ENCODE data around the gene TBC1D9B.

The TBC1D9B gene

DNA sequence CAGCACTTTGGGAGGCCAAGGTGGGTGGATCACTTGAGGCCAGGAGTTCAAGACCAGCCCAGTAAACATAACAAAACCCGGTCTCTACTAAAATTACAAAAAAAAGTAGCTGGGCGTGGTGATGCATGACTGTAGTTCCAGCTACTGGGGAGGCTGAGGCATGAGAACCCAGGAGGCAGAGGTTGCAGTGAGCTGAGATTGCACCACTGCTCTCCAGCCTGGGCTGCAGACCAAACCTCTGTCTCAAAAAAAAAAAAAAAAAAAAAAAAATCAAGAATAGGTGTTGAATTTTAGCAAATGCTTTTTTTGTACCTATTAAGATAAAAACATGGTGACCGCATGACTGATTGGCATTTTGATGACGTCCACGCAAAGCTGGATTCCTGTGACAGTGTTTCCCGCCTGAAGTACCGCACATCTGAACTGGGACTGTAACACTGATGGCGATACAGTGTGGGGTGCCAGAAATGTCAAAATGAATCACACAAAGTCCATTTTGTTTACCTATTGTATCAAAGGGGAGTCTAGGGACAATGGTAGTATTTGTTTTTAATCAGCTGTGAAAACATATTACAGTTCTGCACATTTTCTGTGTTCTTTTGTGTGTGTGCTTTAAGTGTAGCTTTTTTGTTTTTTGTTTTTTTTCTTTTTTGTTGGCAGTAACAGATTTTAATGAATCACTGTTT is 23.2 kb upstream of the TBC1D9B start:
- TF ChIP-seq, protein P1, sequence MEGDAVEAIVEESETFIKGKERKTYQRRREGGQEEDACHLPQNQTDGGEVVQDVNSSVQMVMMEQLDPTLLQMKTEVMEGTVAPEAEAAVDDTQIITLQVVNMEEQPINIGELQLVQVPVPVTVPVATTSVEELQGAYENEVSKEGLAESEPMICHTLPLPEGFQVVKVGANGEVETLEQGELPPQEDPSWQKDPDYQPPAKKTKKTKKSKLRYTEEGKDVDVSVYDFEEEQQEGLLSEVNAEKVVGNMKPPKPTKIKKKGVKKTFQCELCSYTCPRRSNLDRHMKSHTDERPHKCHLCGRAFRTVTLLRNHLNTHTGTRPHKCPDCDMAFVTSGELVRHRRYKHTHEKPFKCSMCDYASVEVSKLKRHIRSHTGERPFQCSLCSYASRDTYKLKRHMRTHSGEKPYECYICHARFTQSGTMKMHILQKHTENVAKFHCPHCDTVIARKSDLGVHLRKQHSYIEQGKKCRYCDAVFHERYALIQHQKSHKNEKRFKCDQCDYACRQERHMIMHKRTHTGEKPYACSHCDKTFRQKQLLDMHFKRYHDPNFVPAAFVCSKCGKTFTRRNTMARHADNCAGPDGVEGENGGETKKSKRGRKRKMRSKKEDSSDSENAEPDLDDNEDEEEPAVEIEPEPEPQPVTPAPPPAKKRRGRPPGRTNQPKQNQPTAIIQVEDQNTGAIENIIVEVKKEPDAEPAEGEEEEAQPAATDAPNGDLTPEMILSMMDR (IDR thresholded peaks at IDR 0.05; ENCODE audit: borderline replicate concordance, control extremely low read depth, extremely low read depth, insufficient read depth, missing control alignments) = no peak
- no peak for DNase-seq (ENCODE audit: low spot score)
- in situ Hi-C loops (cut with MboI; ENCODE audit: low sequenced_read_pairs, unreplicated experiment) = no loop called here

DNA sequence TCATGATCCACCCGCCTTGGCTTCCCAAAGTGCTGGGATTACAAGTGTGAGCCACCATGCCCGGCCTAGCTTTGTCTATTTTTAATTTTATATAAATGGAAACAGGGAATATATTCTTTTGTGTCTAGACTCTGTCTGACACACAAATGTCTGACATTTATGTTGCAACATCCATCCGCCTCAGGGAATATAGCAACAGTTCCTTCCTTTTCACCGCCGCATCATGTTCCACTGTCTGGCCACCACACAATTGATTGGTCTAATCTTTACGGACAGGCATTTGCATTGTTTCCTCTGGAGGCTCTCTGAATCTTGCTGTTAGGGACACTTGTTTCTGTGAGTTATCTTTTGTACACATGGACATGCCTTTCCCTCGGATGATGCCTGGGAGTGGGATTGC is 20.1 kb upstream of the TBC1D9B start:
- no peak for DNase-seq (ENCODE audit: low spot score)
- TF ChIP-seq, protein P1 (IDR thresholded peaks at IDR 0.05; ENCODE audit: borderline replicate concordance, control extremely low read depth, extremely low read depth, insufficient read depth, missing control alignments) = no peak

DNA sequence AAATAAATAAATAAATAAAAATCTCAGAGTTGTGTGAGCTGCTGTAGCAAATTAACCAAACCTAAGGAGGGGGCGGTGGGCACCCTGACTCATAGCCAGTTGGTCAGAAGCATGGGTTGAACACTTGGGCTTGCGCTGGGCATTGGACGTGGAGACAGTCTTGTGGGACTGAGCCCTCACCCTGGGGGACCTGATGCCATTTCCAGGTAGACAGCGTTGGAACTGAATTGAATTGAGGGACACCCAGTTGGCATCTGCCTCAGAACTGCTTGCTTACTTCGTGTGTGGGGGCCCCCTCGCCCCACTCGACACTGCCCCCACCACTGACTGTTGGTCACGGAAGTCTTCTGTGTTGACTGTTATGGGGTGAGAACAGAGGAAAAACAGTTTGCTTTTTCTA is 19.0 kb upstream of the TBC1D9B start:
- no peak for DNase-seq (ENCODE audit: low spot score)
- TF ChIP-seq, protein P1 (IDR thresholded peaks at IDR 0.05; ENCODE audit: borderline replicate concordance, control extremely low read depth, extremely low read depth, insufficient read depth, missing control alignments) = no peak
- in situ Hi-C loops (cut with MboI; ENCODE audit: low sequenced_read_pairs, unreplicated experiment) = no loop called here

More for the DNA sequence above, 20.1 kb upstream of the TBC1D9B start:
- in situ Hi-C loops (cut with MboI; ENCODE audit: low sequenced_read_pairs, unreplicated experiment) = no loop called here

DNA sequence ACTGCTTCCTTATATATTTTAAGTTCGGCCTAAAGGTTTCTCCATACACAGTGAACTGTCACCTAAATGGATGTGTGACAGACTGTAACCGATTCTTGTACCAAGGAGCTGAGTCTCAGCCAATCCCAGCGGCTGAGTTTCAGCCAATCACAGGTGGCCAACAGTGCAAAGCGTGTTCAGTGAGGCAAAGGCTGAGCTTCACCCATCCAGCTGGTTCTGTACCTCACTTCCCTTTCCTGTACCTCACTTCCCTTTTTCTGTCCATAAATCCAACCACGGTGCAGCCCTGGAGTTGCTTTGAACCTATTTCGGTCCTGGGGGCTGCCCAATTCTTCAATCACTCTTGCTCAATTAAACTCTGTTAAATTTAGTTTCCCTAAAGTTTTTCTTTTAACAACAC is 15.7 kb upstream of the TBC1D9B start:
- in situ Hi-C loops (cut with MboI; ENCODE audit: low sequenced_read_pairs, unreplicated experiment) = no loop called here
- TF ChIP-seq, protein P1 (IDR thresholded peaks at IDR 0.05; ENCODE audit: borderline replicate concordance, control extremely low read depth, extremely low read depth, insufficient read depth, missing control alignments) = no peak
- DNase-seq (ENCODE audit: low spot score) = no peak

DNA sequence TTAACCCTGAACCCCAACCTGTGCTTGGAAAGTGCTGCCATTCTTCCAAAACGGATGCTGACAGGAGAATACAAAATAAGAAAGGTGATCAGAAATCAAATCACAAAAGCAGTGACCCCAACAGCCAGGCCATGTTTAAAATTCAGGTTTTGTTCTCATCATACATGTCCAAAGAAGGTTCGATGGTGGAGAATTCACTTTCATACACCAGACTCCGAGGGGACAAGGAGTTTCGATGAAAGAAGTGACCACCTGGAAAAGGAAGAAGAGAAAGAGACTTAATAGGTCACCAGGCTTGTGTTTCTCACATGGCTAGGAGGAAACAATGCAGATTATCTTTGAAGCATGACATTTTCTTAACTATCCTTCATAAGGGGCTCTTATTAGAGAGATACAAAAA is 12.5 kb upstream of the TBC1D9B start:
- TF ChIP-seq, protein P1 (IDR thresholded peaks at IDR 0.05; ENCODE audit: borderline replicate concordance, control extremely low read depth, extremely low read depth, insufficient read depth, missing control alignments) = no peak
- DNase-seq (ENCODE audit: low spot score) = no peak
- in situ Hi-C loops (cut with MboI; ENCODE audit: low sequenced_read_pairs, unreplicated experiment) = no loop called here

DNA sequence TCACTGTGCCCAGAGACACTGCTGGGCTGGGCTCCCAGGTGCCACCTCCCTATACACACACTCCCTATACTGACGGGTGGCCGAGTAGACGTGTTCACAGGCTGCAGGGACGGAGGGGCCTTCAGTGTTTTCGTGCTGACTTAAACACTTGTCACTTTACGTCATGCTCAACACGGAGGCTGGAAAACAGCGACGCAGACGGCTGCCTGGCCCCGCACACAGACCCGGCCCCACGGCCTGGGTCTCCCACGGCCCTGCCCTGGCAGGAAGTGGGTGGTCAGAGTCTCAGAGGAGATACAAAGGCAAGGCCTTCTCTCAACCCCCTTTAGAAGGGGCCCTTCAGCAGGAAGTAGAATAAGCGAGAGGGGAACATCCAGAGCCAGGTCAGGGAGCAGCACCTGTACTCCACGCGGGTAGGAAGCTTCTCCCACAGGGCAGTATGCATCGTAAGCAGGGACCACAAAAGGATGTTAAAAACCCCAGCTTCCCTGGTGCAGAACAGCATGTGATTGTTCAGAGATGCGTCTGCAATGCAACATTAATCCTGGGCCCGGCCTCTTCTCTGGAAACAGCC is 11.9 kb upstream of the TBC1D9B start:
- TF ChIP-seq, protein P1 (IDR thresholded peaks at IDR 0.05; ENCODE audit: borderline replicate concordance, control extremely low read depth, extremely low read depth, insufficient read depth, missing control alignments) = no peak
- in situ Hi-C loops (cut with MboI; ENCODE audit: low sequenced_read_pairs, unreplicated experiment) = no loop called here
- DNase-seq (ENCODE audit: low spot score) = no peak
